ENCODE measurements around the gene PLRG1.

Gene PLRG1

GRCh38 chr4:154521607-154522006, 28.6 kb downstream of the PLRG1 start:
- DNase-seq (ENCODE audit: low read depth in 2 of 2) = no peak

- DNase-seq (ENCODE audit: low read depth in 2 of 2) = no peak
Measured at GRCh38 chr4:154519214-154519613, 31.0 kb downstream of the PLRG1 start.

GRCh38 chr4:154517591-154517990, 32.6 kb downstream of the PLRG1 start:
- no peak for DNase-seq (ENCODE audit: low read depth in 2 of 2)

GRCh38 chr4:154516318-154517029, 33.7 kb downstream of the PLRG1 start:
- no peak for DNase-seq (ENCODE audit: low read depth in 2 of 2)

GRCh38 chr4:154511981-154512380, 38.2 kb downstream of the PLRG1 start:
- DNase-seq (ENCODE audit: low read depth in 2 of 2) = no peak

GRCh38 chr4:154511548-154511947, 38.7 kb downstream of the PLRG1 start:
- DNase-seq (ENCODE audit: low read depth in 2 of 2) = no peak

DNA sequence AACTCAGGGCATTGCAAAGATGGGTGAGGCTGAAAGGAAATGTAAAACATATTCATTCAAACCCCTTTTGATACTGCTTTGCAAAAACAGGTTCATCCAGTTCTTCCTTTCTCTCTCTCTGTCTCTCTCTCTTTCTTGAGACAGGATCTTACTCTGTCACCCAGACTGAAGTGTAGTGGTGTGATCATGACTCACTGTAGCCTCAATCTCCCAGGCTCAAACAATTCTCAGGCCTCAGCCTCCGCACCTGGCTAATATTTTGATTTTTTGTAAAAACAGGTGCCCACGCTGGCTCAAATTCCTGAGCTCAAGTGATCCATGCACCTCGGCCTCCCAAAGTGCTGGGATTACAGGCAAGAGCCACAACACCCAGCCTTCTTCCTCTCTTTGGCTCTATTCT, 43.0 kb downstream of the PLRG1 start:
- DNase-seq (ENCODE audit: low read depth in 2 of 2) = no peak

DNA sequence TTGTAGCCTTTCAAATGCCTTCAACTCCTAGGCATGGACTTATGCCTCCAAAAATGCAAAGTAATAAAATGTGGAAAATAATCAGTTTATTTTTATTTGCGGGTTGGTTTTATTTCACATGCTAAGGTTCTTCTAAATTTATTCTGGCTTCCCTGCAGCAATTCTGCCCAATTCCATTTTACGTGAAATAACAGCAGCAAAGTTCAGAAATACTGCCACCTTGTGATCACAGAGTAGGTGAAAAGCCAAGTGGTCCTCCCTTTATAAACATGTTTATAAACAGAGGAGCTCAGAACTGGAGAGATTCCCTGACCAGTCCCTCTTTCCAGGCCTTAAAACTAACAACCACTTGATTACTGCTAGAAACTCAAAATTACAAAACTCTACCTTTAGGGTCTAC, 43.9 kb downstream of the PLRG1 start:
- DNase-seq (ENCODE audit: low read depth in 2 of 2) = no peak

DNA sequence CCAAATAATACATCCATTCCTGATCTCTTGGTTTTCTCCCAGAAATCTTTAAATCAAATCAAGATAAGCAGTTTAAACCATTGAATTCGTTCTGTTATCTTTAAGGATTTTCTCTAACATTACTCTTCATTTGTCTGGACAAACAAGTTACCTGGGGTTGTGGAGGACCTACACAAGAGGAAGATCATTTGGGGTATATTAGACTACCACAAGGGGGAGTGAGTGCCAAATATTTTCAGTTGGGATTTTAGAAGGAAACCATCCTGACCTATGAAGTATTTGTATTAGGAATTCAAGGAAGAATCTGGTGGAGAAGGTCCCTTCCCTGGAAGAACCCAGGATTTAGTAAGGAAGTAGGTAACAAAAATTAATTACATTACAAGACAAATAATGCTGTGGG, 46.6 kb downstream of the PLRG1 start:
- no peak for DNase-seq (ENCODE audit: low read depth in 2 of 2)

DNA sequence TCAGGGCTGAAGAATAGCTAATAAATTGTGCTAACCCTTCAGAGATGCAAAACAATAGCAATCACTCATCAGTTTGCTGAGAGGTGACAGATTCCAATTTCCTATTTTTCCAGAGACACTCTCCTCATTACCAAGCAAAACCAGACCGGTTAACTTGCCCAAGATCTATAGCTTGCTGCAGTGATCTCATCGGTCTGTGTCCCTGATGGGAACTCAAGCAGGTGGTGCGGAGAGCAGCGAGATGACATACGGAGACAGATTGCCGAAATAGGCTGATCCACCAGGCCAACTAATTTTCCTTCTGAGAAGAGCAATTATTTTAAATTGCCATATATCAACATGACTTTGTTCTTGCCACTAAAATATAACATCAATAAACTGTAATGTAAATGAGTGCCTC, 48.1 kb downstream of the PLRG1 start:
- no peak for DNase-seq (ENCODE audit: low read depth in 2 of 2)

DNA sequence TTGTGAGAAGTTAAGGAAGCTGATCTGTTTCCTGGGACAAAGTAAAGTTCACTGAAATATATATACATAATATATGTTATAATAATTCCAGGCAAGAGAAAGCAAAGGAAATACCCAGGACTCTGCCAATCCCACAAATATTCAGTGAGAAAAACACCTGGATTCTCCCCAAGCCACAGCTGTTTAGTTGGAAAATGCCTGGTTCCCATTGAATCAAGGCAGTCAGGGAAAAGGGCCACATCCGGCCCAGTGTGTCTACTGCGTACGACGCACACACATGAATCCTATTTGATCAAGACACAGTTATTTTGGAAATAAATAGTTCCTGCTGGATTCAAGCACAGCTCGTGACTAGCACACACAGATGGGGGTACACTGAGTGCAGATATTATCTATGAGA, 52.3 kb downstream of the PLRG1 start:
- DNase-seq (ENCODE audit: low read depth in 2 of 2) = no peak

DNA sequence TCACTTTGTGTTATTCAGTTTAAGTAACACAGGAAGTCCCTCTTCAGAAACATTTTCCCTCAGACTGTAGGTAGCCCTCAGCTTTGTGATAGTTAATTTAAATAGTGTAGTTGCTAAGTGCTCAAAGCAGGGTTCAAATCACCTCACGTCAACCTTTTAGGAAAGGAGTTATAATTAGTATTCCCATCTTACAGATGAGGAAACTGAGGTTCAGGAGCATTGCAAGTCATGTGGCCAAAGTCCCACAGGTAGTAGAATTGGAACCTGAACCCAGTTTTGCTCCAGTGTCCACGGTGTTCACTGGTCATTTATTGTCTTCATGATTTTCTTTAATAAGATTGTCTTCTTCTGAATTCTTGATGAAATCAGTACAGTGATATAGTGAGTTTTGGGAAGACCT, 54.3 kb downstream of the PLRG1 start:
- no peak for DNase-seq (ENCODE audit: low read depth in 2 of 2)

GRCh38 chr4:154492288-154492687, 57.9 kb downstream of the PLRG1 start:
- no peak for DNase-seq (ENCODE audit: low read depth in 2 of 2)

GRCh38 chr4:154491341-154492271, 58.6 kb downstream of the PLRG1 start, which contains the start of gene DCHS2:
Gene DCHS2, minus strand, starts transcription at chr4:154491799. Its CDS starts 444 bp downstream, at chr4:154491355.
- DNase-seq (ENCODE audit: low read depth in 2 of 2) = no peak

DNA sequence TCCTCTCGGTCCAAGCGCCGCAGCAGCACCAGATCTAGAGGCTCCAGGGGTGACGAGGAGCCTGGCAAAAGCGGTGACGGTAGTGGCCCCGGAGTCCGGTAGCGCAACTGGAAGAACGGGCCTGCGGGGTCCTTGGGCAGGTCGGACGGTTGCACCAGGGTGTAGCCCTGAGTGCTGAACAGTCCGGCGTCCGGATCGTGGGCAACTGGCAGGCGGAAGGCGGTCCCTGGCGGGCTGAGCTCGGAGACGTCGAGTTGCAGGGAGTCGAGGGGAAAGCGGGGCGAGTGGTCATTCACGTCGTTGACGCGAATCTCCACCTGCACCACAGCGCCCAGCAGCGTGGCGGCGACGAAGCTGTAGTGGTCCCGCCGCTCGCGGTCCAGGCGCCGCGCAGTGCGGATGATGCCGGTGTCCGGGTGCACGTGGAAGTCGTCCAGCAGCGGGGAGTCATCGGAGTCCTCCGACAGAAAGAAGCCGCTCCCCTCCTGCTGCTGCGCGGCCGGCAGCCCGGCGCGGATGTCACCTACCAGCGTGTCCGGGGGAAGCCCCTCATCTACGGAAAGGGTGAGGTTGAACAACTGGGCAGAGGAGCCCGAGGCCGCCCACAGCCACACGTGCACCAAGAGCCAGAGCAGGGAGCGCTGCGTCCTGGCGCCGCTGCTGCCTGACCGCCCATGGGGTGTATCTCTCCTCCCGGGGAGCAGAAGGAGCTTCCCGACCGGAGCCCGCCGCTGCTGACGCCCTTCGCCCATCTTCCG, 59.4 kb downstream of the PLRG1 start:
- DNase-seq (ENCODE audit: low read depth in 2 of 2) = no peak

GRCh38 chr4:154490234-154490582, 60.0 kb downstream of the PLRG1 start:
- DNase-seq (ENCODE audit: low read depth in 2 of 2) = no peak

GRCh38 chr4:154489558-154490233, 60.5 kb downstream of the PLRG1 start:
- no peak for DNase-seq (ENCODE audit: low read depth in 2 of 2)

- no peak for DNase-seq (ENCODE audit: low read depth in 2 of 2)
Measured at GRCh38 chr4:154487145-154487544, 63.1 kb downstream of the PLRG1 start.

- no peak for DNase-seq (ENCODE audit: low read depth in 2 of 2)
Measured at GRCh38 chr4:154485127-154485773, 65.0 kb downstream of the PLRG1 start.
